GM18870 (cell line): ENCODE data around the gene TMEM88.

Source experiments
- ATAC-seq: cut with Tn5 transposase; IDR thresholded peaks from one replicate; pipeline ENCODE4 v1.9.1; 2021; ENCODE audit warnings: moderate library complexity; ENCODE audit not compliant: unreplicated experiment

Gene TMEM88

DNA sequence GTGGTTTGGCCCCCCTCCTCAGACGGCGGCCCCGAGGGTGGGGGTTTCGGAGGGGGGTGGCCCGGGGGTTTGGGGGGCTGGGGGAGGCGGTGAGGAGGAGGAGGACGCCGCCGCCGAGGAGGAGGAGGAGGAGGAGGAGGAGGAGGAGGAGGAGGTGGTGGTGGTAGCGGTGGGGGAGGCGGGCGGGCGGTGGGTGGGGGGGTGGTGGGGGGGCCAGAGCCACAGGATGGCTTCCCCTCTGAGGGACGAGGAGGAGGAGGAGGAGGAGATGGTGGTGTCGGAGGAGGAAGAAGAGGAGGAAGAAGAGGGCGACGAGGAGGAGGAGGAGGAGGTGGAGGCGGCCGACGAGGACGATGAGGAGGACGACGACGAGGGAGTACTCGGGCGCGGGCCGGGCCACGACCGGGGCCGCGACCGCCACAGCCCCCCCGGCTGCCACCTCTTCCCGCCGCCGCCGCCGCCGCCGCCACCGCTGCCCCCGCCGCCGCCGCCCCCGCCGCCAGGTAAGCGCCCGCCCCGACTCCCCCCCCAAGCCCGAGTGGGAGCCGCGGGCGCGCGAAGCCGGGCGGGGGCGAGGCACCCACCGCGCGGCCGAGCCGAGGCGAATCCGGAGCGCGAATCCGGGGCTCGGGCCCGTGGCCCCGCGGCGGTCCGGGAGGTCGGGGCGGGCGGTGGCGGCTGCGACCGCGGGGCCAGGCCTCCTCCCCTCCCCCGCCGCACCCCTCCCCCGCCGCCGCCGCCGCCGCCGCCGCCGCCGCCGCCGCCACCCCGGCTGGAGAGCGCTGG is 29.9 kb downstream of the TMEM88 start:
- ATAC-seq: no peak

DNA sequence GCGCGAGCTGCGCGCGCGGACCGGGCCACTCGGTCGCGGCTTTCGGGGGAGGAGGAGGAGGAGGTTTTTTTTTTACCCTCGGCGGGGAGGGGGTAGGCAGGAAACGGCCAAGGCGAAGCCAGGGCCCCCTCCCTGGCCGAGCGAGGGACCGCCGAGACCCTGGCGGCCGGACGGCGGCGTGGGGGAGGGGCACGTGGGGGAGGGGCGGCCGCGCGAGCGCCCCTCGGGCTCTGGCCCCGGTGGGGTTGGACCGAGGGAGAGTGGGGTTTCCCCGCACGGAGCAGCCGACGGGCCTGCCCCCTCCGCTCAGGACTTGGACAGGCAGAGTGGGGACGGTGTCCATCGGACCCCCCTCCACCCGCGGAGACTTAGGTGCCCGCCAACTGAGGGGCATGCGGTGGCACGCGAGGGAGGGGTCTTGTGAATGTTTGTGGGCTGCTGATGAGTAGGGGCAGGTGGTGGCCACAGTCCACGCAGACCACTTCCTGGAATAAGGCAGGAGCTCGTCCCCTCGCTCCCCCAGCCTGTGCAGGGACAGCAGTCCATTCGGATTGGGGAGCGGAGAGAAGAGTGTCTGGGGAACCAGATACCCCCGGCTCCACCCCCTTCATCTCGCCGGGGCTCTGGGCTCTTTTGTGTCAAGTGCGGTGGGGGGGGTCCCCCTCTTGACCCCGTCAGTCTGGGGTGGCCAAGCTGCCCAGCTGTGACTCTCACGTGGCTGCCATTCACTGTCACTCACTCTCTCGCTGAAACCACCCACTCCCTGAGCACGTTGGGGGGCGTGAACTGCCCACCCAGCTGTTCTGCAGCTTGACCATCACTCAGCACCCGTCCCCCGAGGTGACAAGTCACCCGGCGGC is 30.7 kb downstream of the TMEM88 start:
- ATAC-seq: no peak

GRCh38 chr17:7886227-7887037 is 31.6 kb downstream of the TMEM88 start:
- no peak for ATAC-seq

GRCh38 chr17:7887038-7887481 is 32.2 kb downstream of the TMEM88 start:
- no peak for ATAC-seq

- no peak for ATAC-seq
These were observed 32.8 kb downstream of the TMEM88 start for GRCh38 chr17:7887482-7888183.

DNA sequence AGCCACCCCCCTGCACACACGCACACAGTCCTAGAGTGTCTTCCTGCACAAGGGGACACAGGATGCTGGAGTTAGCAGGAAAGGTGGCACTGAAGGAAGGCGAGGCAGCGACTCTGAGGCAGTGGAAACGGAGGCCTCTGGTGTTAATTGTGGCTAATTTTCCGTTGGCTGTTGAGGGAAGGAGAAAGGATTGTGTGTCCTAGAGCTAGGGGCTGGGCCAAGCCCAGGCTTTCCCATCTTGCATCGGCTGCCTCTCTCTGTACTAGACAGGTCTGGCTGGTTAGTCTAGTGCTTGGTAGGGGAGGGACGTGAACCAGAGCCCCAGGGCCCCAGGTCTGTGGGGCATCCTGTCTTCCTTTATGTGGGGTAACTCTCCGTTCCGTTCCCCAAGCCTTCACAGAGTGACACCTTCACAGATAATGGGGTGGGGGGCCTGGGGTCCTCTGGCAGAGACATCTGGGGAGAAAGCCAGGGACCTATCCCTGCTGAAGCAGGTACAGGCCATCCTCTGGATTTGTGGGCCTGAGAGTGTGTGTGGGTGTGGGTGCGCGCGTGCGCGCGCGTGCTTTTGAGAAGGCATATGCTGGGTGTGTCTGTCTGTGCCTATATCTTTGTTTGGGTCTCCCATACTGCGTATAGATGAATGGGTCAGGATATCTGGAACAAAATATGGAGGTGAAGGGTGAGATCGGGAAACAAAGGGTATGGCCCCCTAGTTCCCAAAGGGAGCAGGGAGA is 33.5 kb downstream of the TMEM88 start, which contains the start of gene CHD3:
TSS of gene CHD3 (plus strand) at position 606 of the 737 bp plus-strand sequence. CDS start 212 bp downstream, outside the sequence.
- ATAC-seq: no peak

- no peak for ATAC-seq
These were observed 34.5 kb downstream of the TMEM88 start for GRCh38 chr17:7889166-7889955.

GRCh38 chr17:7893187-7893880 is 38.5 kb downstream of the TMEM88 start:
- ATAC-seq: no peak

DNA sequence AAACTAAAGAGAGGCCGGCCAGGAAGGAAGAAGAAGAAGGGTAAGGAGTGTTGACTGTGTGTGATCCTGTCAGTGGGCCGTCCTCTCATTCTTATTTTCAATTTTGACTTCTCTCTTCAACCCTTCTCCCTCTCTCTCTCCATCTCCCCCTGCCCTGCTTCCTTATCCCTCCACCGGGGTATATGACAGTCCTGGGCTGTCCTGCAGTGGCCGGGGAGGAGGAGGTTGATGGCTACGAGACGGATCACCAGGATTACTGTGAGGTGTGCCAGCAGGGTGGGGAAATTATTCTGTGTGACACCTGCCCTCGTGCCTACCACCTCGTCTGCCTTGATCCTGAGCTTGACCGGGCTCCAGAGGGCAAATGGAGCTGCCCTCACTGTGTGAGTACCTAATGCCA is 39.4 kb downstream of the TMEM88 start:
- no peak for ATAC-seq

GRCh38 chr17:7894866-7895265 is 40.0 kb downstream of the TMEM88 start:
- no peak for ATAC-seq

DNA sequence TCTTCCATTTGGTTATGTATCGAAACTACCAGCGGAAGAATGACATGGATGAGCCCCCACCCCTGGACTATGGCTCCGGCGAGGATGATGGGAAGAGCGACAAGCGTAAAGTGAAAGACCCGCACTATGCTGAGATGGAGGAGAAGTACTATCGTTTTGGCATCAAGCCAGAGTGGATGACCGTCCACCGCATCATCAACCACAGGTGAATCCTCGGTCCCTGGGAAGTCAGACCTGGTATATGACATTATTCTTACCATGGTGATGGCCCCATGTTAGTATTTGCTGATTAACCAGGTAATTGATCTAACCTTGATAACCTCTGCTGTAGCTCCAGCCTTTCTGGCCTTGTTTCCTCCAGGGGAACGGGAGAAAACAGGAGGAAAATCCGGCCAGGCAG is 42.2 kb downstream of the TMEM88 start:
- no peak for ATAC-seq

DNA sequence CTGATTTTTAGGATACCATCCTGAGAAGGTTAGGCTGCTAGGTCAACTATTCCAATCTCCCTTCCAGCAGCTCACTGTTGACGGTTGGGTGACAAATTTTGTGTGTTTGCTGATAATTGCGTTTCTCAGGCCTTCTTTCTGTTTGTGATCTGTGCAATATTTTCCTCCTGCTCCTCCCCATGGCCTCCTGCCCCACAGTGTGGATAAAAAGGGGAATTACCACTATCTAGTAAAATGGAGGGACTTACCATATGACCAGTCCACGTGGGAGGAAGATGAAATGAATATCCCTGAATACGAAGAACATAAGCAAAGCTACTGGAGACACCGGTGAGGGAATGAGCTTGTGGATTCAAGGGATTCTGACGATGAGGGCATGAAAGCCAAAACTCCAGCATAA is 42.9 kb downstream of the TMEM88 start:
- no peak for ATAC-seq

DNA sequence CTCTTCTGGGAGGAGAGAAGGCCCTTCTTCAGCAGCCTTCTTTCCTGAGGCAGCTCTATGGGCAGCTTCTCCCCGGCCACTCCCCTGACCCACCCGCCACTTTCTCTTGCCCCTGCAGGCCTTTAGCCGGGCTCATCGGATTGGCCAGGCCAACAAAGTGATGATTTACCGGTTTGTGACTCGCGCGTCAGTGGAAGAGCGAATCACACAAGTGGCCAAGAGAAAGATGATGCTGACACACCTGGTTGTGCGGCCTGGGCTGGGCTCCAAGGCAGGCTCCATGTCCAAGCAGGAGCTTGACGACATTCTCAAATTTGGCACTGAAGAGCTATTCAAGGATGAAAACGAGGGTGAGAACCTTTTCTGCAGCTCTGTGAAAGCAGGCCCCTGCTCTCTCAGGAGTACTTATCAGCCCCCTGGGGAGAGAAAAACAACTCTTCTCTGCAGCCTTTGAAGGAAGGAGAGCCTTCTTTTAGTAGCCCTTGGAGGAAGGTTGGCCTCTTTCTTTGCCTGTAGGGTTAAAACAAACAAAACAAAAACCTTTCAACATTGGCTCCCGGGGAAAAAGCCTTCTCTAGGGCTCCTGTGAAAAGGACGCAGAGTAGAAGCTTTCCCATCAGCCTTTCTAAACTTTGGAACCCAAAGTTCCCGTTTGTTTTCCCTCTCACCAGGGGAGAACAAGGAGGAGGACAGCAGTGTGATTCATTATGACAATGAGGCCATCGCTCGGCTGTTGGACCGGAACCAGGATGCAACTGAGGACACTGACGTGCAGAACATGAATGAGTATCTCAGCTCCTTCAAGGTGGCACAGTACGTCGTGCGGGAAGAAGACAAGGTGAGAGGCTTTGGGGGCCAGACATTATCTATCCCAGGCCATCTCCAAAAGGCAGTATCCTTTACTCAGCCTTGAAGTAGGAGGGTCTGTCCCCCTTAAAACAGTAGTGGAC is 48.6 kb downstream of the TMEM88 start:
- no peak for ATAC-seq
